Measurements from ENCODE around the gene NOTCH1.

DNA sequence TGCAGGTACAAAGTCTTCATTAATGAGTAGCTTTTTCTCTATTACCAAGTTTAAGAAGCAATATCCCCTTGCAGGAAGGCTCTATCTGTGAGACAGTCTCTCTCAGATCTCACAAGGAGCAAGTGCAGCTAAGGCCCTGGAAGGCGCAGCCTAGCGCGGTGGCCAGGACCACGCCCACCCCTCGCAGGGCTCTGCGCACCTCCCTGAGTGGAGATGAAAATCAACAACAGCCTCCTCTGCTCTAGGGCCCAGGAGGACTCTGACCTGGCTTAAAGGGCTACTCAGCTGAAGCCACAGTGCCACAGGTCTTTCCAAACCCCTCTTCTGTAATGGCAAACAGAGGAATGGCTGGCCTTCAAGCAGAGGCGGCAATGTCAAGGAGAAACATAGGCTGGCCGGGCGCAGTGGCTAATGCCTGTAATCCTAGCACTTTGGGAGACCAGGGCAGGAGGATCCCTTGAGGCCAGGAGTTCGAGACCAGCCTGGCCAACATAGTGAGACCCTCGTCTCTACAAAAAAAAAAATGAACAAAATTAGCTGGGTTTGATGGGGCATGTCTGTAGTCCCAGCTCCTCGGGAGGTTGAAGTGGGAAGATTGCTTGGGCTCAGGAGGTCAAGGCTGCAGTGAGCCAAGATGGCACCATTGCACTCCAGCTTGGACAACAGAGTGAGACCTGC is 74.9 kb downstream of the NOTCH1 start:
- TF ChIP-seq CTCF (conservative IDR thresholded peaks at IDR 0.05 in 1 of 2, IDR thresholded peaks at IDR 0.05 in 1 of 2; ENCODE audit: low read depth in 1 of 2, low read length in 2 of 2), result no peak
- no peak for TF ChIP-seq EZH2 (IDR thresholded peaks at IDR 0.05; ENCODE audit: low read length, missing control alignments)
